HepG2 (cell line): ENCODE measurements around the gene JPH4. TPM values are rescaled to one million over a fixed set of nuclear protein-coding genes. Genes with fewer than 3 reads are reported as not detected.

ENCODE experiments used
- ATAC-seq: fragments of 200-7000 bp; cut with Tn5 transposase; 3 replicates; pipeline ENCODE4 v1.9.1; 2020; ENCODE audit warnings: mild to moderate bottlenecking, moderate library complexity
- BruUV-seq: library from RNA; stranded (reverse); fragments of 400-500 nt; replicated peaks from 2 replicates; lab custom pipeline; 2021; lab: Mats Ljungman, UMichigan
- CTCF ChIA-PET: fragments of 300-600 bp; formaldehyde crosslinking; extraction: SDS; loops from one replicate; lab custom pipeline; 2021; ENCODE audit warnings: low total read pairs, inconsistent platforms, low intra/inter-chr PET ratio; lab: Yijun Ruan, JAX
- POLR2A ChIA-PET: fragments of 350-600 bp; sonication (Branson Sonifier 250); formaldehyde crosslinking; loops from one replicate; lab custom pipeline; 2020; ENCODE audit warnings: antibody characterized with exemption, inconsistent platforms; lab: Yijun Ruan, JAX
- DNase-seq: peaks from one replicate; pipeline ENCODE4 v3.0.0-alpha.2; 2015; ENCODE audit warnings: low spot score
- FAIRE-seq: peaks from 3 replicates; lab custom pipeline; 2011; peaks lifted over from hg19 to GRCh38; lab: Jason Lieb, UNC
- H2AFZ ChIP-seq: one replicate; pipeline ENCODE4 v1.6.1; 2011; ENCODE audit warnings: low read length, inconsistent platforms
- H3K27ac ChIP-seq: fragments of 300-600 bp; 3 replicates; pipeline ENCODE4 v1.8.0; 2011; ENCODE audit warnings: mixed run types, mild to moderate bottlenecking, mixed read lengths, low read length, inconsistent platforms; ENCODE audit not compliant: insufficient read depth; ENCODE audit errors: extremely low read length
- H3K27me3 ChIP-seq, 2 experiments: fragments of 200-600 bp in 1 of 2; 2 replicates in 1 of 2; 3 replicates in 1 of 2; pipeline versions ENCODE4 v1.6.0 to v1.8.0; 2011; ENCODE audit warnings: low read length in 2 of 2, mild to moderate bottlenecking in 2 of 2, moderate library complexity in 2 of 2, inconsistent platforms in 1 of 2; ENCODE audit not compliant: insufficient read depth in 2 of 2, control insufficient read depth in 1 of 2
- H3K36me3 ChIP-seq, 2 experiments: fragments of 200-600 bp in 1 of 2; replicated peaks in 1 of 2; 2 replicates in 1 of 2; 3 replicates in 1 of 2; pipeline versions ENCODE4 v1.5.1 to v1.8.0; 2011; ENCODE audit warnings: low read length in 2 of 2, inconsistent platforms in 1 of 2; ENCODE audit not compliant: insufficient read depth in 2 of 2, control insufficient read depth in 1 of 2
- H3K4me1 ChIP-seq: 2 replicates; pipeline ENCODE4 v1.5.1; 2012; ENCODE audit warnings: low read length, inconsistent platforms; ENCODE audit not compliant: insufficient read depth
- H3K4me2 ChIP-seq: 2 replicates; pipeline ENCODE4 v1.6.0; 2011; ENCODE audit warnings: low read depth, low read length, inconsistent platforms
- H3K4me3 ChIP-seq, 3 experiments: fragments of 200-600 bp in 1 of 3; sonication (generic), shearing (Covaris generic) in 1 of 3; replicated peaks in 1 of 3; 2 replicates each; pipeline ENCODE4 v1.5.1; 2011 to 2016; ENCODE audit warnings: low read length in 3 of 3, inconsistent platforms in 2 of 3, low read depth in 2 of 3, mild to moderate bottlenecking in 2 of 3, control low read depth in 1 of 3, mixed read lengths in 1 of 3; ENCODE audit not compliant: insufficient read depth in 1 of 3
- H3K79me2 ChIP-seq: one replicate; pipeline ENCODE4 v1.6.1; 2011; ENCODE audit warnings: low read length, inconsistent platforms; ENCODE audit not compliant: insufficient read depth
- H3K9ac ChIP-seq: 2 replicates; pipeline ENCODE4 v1.6.0; 2011; ENCODE audit warnings: mild to moderate bottlenecking, low read depth, low read length, inconsistent platforms; ENCODE audit not compliant: insufficient read depth
- H3K9me3 ChIP-seq: 2 replicates; pipeline ENCODE4 v1.5.1; 2012; ENCODE audit warnings: mild to moderate bottlenecking, low read length
- H4K20me1 ChIP-seq: 2 replicates; pipeline ENCODE4 v1.6.0; 2011; ENCODE audit warnings: inconsistent platforms, mild to moderate bottlenecking, low read length, moderate library complexity; ENCODE audit not compliant: insufficient read depth
- AHR ChIP-seq: IDR thresholded peaks from 2 replicates; pipeline ENCODE4 v1.6.1; 2018; ENCODE audit warnings: missing genetic modification reagents, missing compliant biosample characterization
- AKAP8 ChIP-seq: sonication (generic); formaldehyde crosslinking; IDR thresholded peaks from 2 replicates; pipeline ENCODE4 v1.5.1; 2020; ENCODE audit warnings: mild to moderate bottlenecking, missing genetic modification reagents
- ATF7-NPFF ChIP-seq: sonication (generic); formaldehyde crosslinking; IDR thresholded peaks from 2 replicates; pipeline ENCODE4 v1.8.1; 2023; ENCODE audit warnings: mild to moderate bottlenecking, low read depth, missing genetic modification reagents, moderate library complexity
- CBX2 ChIP-seq, 2 experiments: fragments of 200-600 bp in 1 of 2; sonication (generic); formaldehyde crosslinking in 1 of 2; IDR thresholded peaks; 2 replicates each; pipeline versions ENCODE4 v1.7.0 to v1.8.1; 2018 to 2022; ENCODE audit warnings: low read depth in 2 of 2, low read length in 1 of 2, mild to moderate bottlenecking in 1 of 2, missing genetic modification reagents in 1 of 2
- CC2D1A ChIP-seq: sonication (generic); formaldehyde crosslinking; IDR thresholded peaks from 2 replicates; pipeline ENCODE4 v1.8.1; 2023; ENCODE audit warnings: mild to moderate bottlenecking, missing genetic modification reagents
- HOXD1 ChIP-seq: sonication (generic); formaldehyde crosslinking; IDR thresholded peaks from 2 replicates; pipeline ENCODE4 v1.5.0; 2020; ENCODE audit warnings: missing genetic modification reagents
- IKZF1 ChIP-seq: fragments of 450-650 bp; IDR thresholded peaks from 2 replicates; pipeline ENCODE4 v1.7.1; 2016
- SSRP1 ChIP-seq: IDR thresholded peaks from 2 replicates; pipeline ENCODE4 v1.6.1; 2016; ENCODE audit warnings: control low read depth
- ZBTB7A ChIP-seq: sonication (generic); formaldehyde crosslinking; IDR thresholded peaks from 2 replicates; pipeline ENCODE4 v1.8.0; 2022; ENCODE audit warnings: mild to moderate bottlenecking, missing genetic modification reagents
- ZNF383 ChIP-seq: sonication (generic); formaldehyde crosslinking; IDR thresholded peaks from 2 replicates; pipeline ENCODE4 v1.4.0; 2020; ENCODE audit warnings: missing genetic modification reagents, mild to moderate bottlenecking, borderline replicate concordance
- WGBS: methylation state at CpG from one replicate; pipeline ENCODE4 v1.1.6; 2017; ENCODE audit warnings: low lambda C conversion rate; 5-methylcytosine and 5-hydroxymethylcytosine counted together
- in situ Hi-C: cut with HindIII; loops from 2 replicates; pipeline ENCODE4 v1.10.0; 2017; ENCODE audit warnings: low pct_unique_long_range_greater_than_20kb; ENCODE audit not compliant: extremely low pct_ligation_motif_present
- intact Hi-C: fragments of 100-400 bp; cut with micrococcal nuclease; formaldehyde crosslinking; loops from one replicate; pipeline ENCODE4 v1.10.0; 2022; ENCODE audit not compliant: unreplicated experiment
- polyA plus RNA-seq, 8 experiments: library from polyadenylated mRNA; depleted of rRNA in 3 of 8; stranded (reverse) in 7 of 8; unstranded in 1 of 8; fragments of >200 nt; fragmentation: Illumina TruSeq in 4 of 8; extraction: Trizol in 4 of 8; gene quantifications; 2 replicates each; pipeline versions ENCODE4 v1.2.1 to v1.2.3, GENCODE V29; 2011 to 2016; ENCODE audit warnings: low read depth in 4 of 8, missing spikeins in 1 of 8, mixed read lengths in 1 of 8; ENCODE audit not compliant: insufficient read depth in 1 of 8
- total RNA-seq, 5 experiments: library from RNA; depleted of rRNA; stranded (reverse); fragments of >200 nt; fragmentation: Illumina TruSeq; extraction: Trizol; gene quantifications; 2 replicates each; pipeline ENCODE4 v1.2.3, GENCODE V29; 2016; ENCODE audit warnings: low read depth in 1 of 5
- TF ChIP-seq, protein P1 (sequence below): sonication (generic); formaldehyde crosslinking; IDR thresholded peaks from 2 replicates; pipeline ENCODE4 v1.4.0; 2020; ENCODE audit warnings: missing genetic modification reagents, borderline replicate concordance
- TF ChIP-seq, protein P2 (sequence below): sonication (generic); formaldehyde crosslinking; IDR thresholded peaks from 2 replicates; pipeline ENCODE4 v1.8.0; 2022; ENCODE audit warnings: mild to moderate bottlenecking, missing genetic modification reagents, borderline replicate concordance

JPH4 gene
- total and polyA plus RNA-seq, 2 of the 13 experiments (the other 11 are each of a cell fraction or from before 2014, with no cell fraction given) = 0.08 to 0.22 TPM

DNA sequence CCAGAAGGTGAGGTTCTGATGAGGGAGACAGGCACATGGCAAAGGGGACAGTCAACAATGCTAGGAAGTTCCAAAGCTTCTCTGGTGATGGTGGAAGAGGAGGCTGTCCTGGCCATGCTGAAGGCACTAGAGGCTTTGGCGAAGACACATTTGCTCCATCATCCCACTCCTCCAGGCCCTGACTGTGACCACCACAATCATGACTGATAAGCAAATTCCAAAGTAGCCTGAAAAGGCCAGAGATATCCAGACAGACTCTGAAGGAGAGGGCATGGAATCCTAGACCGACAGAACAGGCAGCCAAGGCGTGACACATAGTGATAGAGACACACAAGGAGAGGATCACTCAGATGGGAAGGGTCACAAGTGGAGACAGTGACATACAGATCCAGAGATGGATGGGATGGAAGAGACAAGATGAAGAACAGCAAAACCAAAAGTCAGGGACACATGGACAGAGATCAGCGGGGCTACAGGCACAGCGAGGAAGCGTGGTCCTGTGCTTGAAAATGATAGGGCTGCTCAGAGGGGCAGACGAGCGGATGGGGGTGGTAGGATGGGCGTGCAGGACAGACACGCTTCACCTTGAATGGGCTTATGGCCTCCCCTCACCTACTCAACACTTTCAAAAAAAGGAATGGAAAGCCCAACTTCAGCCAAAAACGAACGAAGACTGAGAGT, 28.3 kb downstream of the JPH4 start:
- H3K27me3 ChIP-seq = no peaks in the 10 kb centered on the region; a peak in 1 of 5 replicates
- peak overlapping the region; percentile 90 for H3K4me2 ChIP-seq
- H3K36me3 ChIP-seq = no peaks in the 10 kb centered on the region
- no peak overlapping the region for H2AFZ ChIP-seq
- H3K9me3 ChIP-seq = no peaks in the 10 kb centered on the region
- H3K9ac ChIP-seq = peak overlapping the region; percentile 75; the same call in 1 of the 2 replicates
- H3K27ac ChIP-seq = no peak overlapping the region
- ChIA-PET CTCF (interaction anchor here (1.0 kb wide), 1 partner anchor 11 kb away, joined by 3 read pairs; no protein-coding TSS in a partner anchor), POLR2A (interaction anchor here (0.9 to 2.3 kb wide), 3 partner anchors 13 to 229 kb away, joined by 3 to 6 read pairs (median 5); partner anchors contain the start of gene PABPN1)
- ATAC-seq (no peak), FAIRE-seq (no peak), DNase-seq (no peak)
- intact Hi-C loops (no loop called here), in situ Hi-C loops (no loop called here)
- peak overlapping the region; percentile 66 to 84 (median 79) for H3K4me3 ChIP-seq
- H3K4me1 ChIP-seq = peaks cover 75% of the 10 kb centered on the region
- H3K79me2 ChIP-seq = no peaks in the 10 kb centered on the region
- WGBS = 82% methylated on average over 12 of the region's 12 CpGs
- no peaks in the 10 kb centered on the region for H4K20me1 ChIP-seq
- no TSS peak for BruUV-seq
- peak; percentile 75; the same call in 1 of the 2 replicates for TF ChIP-seq SSRP1 (CRISPR knock-in tag)
- 0 out of 2 replicates have a peak, but pooled peaks have one; percentile 13 for TF ChIP-seq IKZF1
- TF ChIP-seq ZNF383 = no peak
- 0 out of 2 replicates have a peak, but pooled peaks have one; percentile 51 for TF ChIP-seq AHR (CRISPR knock-in tag)
- TF ChIP-seq CBX2 (IDR thresholded peaks at IDR 0.05; ENCODE audit: low read depth, low read length) = no peak
- 0 out of 2 replicates have a peak, but pooled peaks have one; percentile 67 for TF ChIP-seq CBX2 (CRISPR knock-in tag; IDR thresholded peaks at IDR 0.05; ENCODE audit: low read depth)
- 0 out of 2 replicates have a peak, but pooled peaks have one; percentile 33 for TF ChIP-seq AKAP8 (CRISPR knock-in tag)
- TF ChIP-seq, protein P1, sequence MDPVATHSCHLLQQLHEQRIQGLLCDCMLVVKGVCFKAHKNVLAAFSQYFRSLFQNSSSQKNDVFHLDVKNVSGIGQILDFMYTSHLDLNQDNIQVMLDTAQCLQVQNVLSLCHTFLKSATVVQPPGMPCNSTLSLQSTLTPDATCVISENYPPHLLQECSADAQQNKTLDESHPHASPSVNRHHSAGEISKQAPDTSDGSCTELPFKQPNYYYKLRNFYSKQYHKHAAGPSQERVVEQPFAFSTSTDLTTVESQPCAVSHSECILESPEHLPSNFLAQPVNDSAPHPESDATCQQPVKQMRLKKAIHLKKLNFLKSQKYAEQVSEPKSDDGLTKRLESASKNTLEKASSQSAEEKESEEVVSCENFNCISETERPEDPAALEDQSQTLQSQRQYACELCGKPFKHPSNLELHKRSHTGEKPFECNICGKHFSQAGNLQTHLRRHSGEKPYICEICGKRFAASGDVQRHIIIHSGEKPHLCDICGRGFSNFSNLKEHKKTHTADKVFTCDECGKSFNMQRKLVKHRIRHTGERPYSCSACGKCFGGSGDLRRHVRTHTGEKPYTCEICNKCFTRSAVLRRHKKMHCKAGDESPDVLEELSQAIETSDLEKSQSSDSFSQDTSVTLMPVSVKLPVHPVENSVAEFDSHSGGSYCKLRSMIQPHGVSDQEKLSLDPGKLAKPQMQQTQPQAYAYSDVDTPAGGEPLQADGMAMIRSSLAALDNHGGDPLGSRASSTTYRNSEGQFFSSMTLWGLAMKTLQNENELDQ = no peak
- TF ChIP-seq, protein P2, sequence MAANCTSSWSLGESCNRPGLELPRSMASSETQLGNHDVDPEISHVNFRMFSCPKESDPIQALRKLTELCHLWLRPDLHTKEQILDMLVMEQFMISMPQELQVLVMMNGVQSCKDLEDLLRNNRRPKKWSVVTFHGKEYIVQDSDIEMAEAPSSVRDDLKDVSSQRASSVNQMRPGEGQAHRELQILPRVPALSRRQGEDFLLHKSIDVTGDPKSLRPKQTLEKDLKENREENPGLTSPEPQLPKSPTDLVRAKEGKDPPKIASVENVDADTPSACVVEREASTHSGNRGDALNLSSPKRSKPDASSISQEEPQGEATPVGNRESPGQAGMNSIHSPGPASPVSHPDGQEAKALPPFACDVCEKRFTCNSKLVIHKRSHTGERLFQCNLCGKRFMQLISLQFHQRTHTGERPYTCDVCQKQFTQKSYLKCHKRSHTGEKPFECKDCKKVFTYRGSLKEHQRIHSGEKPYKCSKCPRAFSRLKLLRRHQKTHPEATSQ (CRISPR knock-in tag) = no peak
- TF ChIP-seq ATF7-NPFF (CRISPR knock-in tag) = 0 out of 2 replicates have a peak, but pooled peaks have one; percentile 25
- TF ChIP-seq CC2D1A (CRISPR knock-in tag) = peak; percentile 74; the same call in 1 of the 2 replicates
- 0 out of 2 replicates have a peak, but pooled peaks have one; percentile 8 for TF ChIP-seq ZBTB7A (CRISPR knock-in tag)
- no peak for TF ChIP-seq HOXD1 (CRISPR knock-in tag)
